GM06990 (cell line): Measurements from ENCODE around the gene CACNA1E.

ENCODE experiments used
- DNase-seq: peaks from one replicate; pipeline ENCODE4 v3.0.0-alpha.2; 2011; ENCODE audit not compliant: insufficient read length; ENCODE audit errors: extremely low read depth
- H3K27me3 ChIP-seq: replicated peaks from 2 replicates; pipeline ENCODE4 v1.6.0; 2011; ENCODE audit warnings: low read length; ENCODE audit not compliant: control insufficient read depth, insufficient read depth
- H3K36me3 ChIP-seq: 2 replicates; pipeline ENCODE4 v1.5.1; 2011; ENCODE audit warnings: low read length; ENCODE audit not compliant: control insufficient read depth, insufficient read depth
- H3K4me3 ChIP-seq: replicated peaks from 2 replicates; pipeline ENCODE4 v1.5.1; 2011; ENCODE audit warnings: low read depth, mild to moderate bottlenecking, control low read depth, low read length
- TF ChIP-seq, protein P1 (sequence below): IDR thresholded peaks from 2 replicates; pipeline ENCODE4 v1.5.1; 2011; ENCODE audit warnings: low read length, control low read depth, mild to moderate bottlenecking, inconsistent platforms; ENCODE audit not compliant: insufficient read depth, poor library complexity, severe bottlenecking

Gene CACNA1E

GRCh38 chr1:181485287-181486097 lies 2.2 kb downstream of the CACNA1E start:
- Histone ChIP-seq H3K4me3 (peak overlapping the region; percentile 67), H3K27me3 (no peaks in the 10 kb centered on the region), H3K36me3 (no peaks in the 10 kb centered on the region)
- TF ChIP-seq, protein P1, sequence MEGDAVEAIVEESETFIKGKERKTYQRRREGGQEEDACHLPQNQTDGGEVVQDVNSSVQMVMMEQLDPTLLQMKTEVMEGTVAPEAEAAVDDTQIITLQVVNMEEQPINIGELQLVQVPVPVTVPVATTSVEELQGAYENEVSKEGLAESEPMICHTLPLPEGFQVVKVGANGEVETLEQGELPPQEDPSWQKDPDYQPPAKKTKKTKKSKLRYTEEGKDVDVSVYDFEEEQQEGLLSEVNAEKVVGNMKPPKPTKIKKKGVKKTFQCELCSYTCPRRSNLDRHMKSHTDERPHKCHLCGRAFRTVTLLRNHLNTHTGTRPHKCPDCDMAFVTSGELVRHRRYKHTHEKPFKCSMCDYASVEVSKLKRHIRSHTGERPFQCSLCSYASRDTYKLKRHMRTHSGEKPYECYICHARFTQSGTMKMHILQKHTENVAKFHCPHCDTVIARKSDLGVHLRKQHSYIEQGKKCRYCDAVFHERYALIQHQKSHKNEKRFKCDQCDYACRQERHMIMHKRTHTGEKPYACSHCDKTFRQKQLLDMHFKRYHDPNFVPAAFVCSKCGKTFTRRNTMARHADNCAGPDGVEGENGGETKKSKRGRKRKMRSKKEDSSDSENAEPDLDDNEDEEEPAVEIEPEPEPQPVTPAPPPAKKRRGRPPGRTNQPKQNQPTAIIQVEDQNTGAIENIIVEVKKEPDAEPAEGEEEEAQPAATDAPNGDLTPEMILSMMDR = no peak
- DNase-seq = peak; percentile 67

- TF ChIP-seq, protein P1 = peak; percentile 69
- Histone ChIP-seq H3K27me3 (no peaks in the 10 kb centered on the region), H3K36me3 (no peaks in the 10 kb centered on the region), H3K4me3 (peak overlapping the region; percentile 67)
- no peak for DNase-seq
Observed at GRCh38 chr1:181486098-181486420, 2.7 kb downstream of the CACNA1E start.

DNA sequence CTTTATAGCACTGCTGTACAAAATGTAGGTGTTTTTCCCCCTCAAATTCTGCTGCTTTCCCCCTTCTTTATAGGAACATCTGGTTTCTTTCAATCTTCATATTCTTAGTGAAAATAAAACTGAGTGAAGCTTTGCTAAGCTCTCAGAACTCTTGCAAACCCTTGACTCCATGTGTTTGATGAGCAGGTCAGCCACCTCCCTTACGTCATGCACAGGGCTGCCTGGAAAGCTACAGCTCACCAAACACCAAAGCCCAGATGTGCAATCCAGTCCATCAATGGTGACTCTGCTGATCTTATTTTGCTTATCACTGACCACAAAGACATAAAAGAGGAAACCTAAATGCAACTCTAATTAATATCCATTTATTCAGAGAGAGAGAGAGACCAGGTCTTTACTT lies 5.5 kb downstream of the CACNA1E start:
- Histone ChIP-seq H3K36me3 (no peaks in the 10 kb centered on the region), H3K27me3 (no peaks in the 10 kb centered on the region), H3K4me3 (no peak overlapping the region)
- no peak for DNase-seq
- TF ChIP-seq, protein P1 = no peak

DNA sequence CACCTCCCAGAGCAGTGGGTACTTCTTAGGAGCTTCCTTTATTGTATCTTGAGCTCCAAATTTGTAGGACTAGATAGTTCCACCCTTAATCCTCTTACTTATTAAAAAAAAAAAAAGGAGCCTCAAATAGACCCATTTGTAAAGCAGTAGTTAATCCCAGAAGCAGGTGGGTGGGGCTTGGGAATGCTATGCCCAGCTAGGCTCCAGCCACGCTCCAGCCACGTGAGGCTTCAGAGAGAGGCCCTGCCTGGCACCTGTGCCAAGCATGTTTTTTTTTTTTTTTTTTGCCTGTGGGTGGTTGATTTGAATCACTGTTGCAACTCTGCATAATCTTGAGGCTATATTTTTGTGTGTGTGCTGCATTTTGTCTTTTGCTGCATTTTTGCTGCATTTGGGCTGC lies 7.0 kb downstream of the CACNA1E start:
- Histone ChIP-seq H3K27me3 (no peaks in the 10 kb centered on the region), H3K36me3 (no peaks in the 10 kb centered on the region), H3K4me3 (no peak overlapping the region)
- DNase-seq = no peak
- TF ChIP-seq, protein P1 = no peak

- H3K36me3 ChIP-seq = no peaks in the 10 kb centered on the region
- H3K27me3 ChIP-seq = no peaks in the 10 kb centered on the region
- TF ChIP-seq, protein P1 = no peak
- H3K4me3 ChIP-seq = no peak overlapping the region
- DNase-seq = no peak
Observed at GRCh38 chr1:181490740-181491712, 7.7 kb downstream of the CACNA1E start.
